IMR-90 (cell line): ENCODE measurements around the gene TMX1. TPM values are rescaled to one million over a fixed set of nuclear protein-coding genes. Genes with fewer than 3 reads are reported as not detected.

Source experiments
- ATAC-seq: fragments of 200-7000 bp; cut with Tn5 transposase; 2 replicates; pipeline ENCODE4 v1.9.1; 2020; ENCODE audit warnings: low read depth, mild to moderate bottlenecking, moderate library complexity
- BruUV-seq: library from RNA; stranded (reverse); fragments of 400-500 nt; replicated peaks from 2 replicates; lab custom pipeline; 2021; lab: Mats Ljungman, UMichigan
- CTCF ChIA-PET: fragments of 300-600 bp; formaldehyde crosslinking; extraction: SDS; loops from one replicate; lab custom pipeline; 2021; ENCODE audit warnings: antibody characterized with exemption; lab: Yijun Ruan, JAX
- POLR2A ChIA-PET: fragments of 300-600 bp; sonication (Branson Sonifier 250); formaldehyde crosslinking; loops from one replicate; lab custom pipeline; 2022; ENCODE audit warnings: antibody characterized with exemption; ENCODE audit not compliant: unreplicated experiment; lab: Charles Lee
- DNase-seq: peaks from one replicate; pipeline ENCODE4 v3.0.0; 2013
- H2AFZ ChIP-seq: replicated peaks from 2 replicates; pipeline ENCODE3; 2013; ENCODE audit warnings: low read length, mild to moderate bottlenecking; ENCODE audit not compliant: poor library complexity
- H2AK5ac ChIP-seq: 2 replicates; pipeline ENCODE4 v1.6.1; 2013; ENCODE audit warnings: low read depth, low read length, inconsistent platforms
- H2AK9ac ChIP-seq: replicated peaks from 2 replicates; pipeline ENCODE3; 2013; ENCODE audit warnings: mild to moderate bottlenecking, low read depth, low read length, moderate library complexity; ENCODE audit not compliant: poor library complexity
- H2BK120ac ChIP-seq: 2 replicates; pipeline ENCODE4 v1.6.1; 2013; ENCODE audit warnings: low read depth, low read length, inconsistent platforms
- H2BK15ac ChIP-seq: 3 replicates; pipeline ENCODE4 v1.6.1; 2013; ENCODE audit warnings: low read depth, low read length, inconsistent platforms
- H2BK20ac ChIP-seq: 2 replicates; pipeline ENCODE4 v1.6.1; 2013; ENCODE audit warnings: low read depth, mild to moderate bottlenecking, inconsistent platforms, low read length, moderate library complexity
- H2BK5ac ChIP-seq: 2 replicates; pipeline ENCODE4 v1.6.1; 2013; ENCODE audit warnings: mild to moderate bottlenecking, low read depth, low read length, inconsistent platforms; ENCODE audit not compliant: poor library complexity, severe bottlenecking
- H3K14ac ChIP-seq: replicated peaks from 2 replicates; pipeline ENCODE4 v1.6.1; 2013; ENCODE audit warnings: low read depth, low read length, inconsistent platforms
- H3K18ac ChIP-seq: 2 replicates; pipeline ENCODE4 v1.6.1; 2013; ENCODE audit warnings: low read depth, low read length, control low read depth
- H3K23ac ChIP-seq: 2 replicates; pipeline ENCODE4 v1.6.1; 2013; ENCODE audit warnings: low read depth, low read length, inconsistent platforms
- H3K27ac ChIP-seq: 2 replicates; pipeline ENCODE4 v1.5.1; 2013; ENCODE audit warnings: mild to moderate bottlenecking, control low read depth, low read length; ENCODE audit not compliant: insufficient read depth
- H3K27me3 ChIP-seq: 2 replicates; pipeline ENCODE4 v1.6.1; 2013; ENCODE audit warnings: low read length; ENCODE audit not compliant: control insufficient read depth, insufficient read depth
- H3K36me3 ChIP-seq: 2 replicates; pipeline ENCODE4 v1.6.1; 2013; ENCODE audit warnings: low read length, mixed read lengths; ENCODE audit not compliant: control insufficient read depth, insufficient read depth
- H3K4ac ChIP-seq: 2 replicates; pipeline ENCODE4 v1.6.1; 2013; ENCODE audit warnings: low read depth, low read length, inconsistent platforms
- H3K4me1 ChIP-seq: 2 replicates; pipeline ENCODE4 v1.6.1; 2013; ENCODE audit warnings: low read length, mixed read lengths; ENCODE audit not compliant: control insufficient read depth, insufficient read depth
- H3K4me2 ChIP-seq: 2 replicates; pipeline ENCODE4 v1.6.1; 2013; ENCODE audit warnings: low read depth, mild to moderate bottlenecking, control low read depth, low read length, moderate library complexity
- H3K4me3 ChIP-seq: 2 replicates; pipeline ENCODE4 v1.5.1; 2013; ENCODE audit warnings: low read depth, mild to moderate bottlenecking, control low read depth, low read length, moderate library complexity; ENCODE audit not compliant: insufficient read depth
- H3K56ac ChIP-seq: 2 replicates; pipeline ENCODE4 v1.6.1; 2013; ENCODE audit warnings: low read length, inconsistent platforms; ENCODE audit not compliant: insufficient read depth; ENCODE audit errors: extremely low read depth
- H3K79me1 ChIP-seq, 2 experiments: 2 replicates each; pipeline ENCODE4 v1.6.1; 2013; ENCODE audit warnings: low read length in 2 of 2, inconsistent platforms in 1 of 2, low read depth in 1 of 2
- H3K9ac ChIP-seq: 2 replicates; pipeline ENCODE4 v1.6.1; 2013; ENCODE audit warnings: low read depth, low read length, control low read depth
- H3K9me1 ChIP-seq: 2 replicates; pipeline ENCODE4 v1.6.1; 2013; ENCODE audit warnings: low read length, inconsistent platforms; ENCODE audit not compliant: insufficient read depth
- H3K9me3 ChIP-seq: 2 replicates; pipeline ENCODE4 v1.6.1; 2013; ENCODE audit warnings: low read length; ENCODE audit not compliant: control insufficient read depth, insufficient read depth
- H4K20me1 ChIP-seq: 2 replicates; pipeline ENCODE4 v1.6.1; 2013; ENCODE audit warnings: low read length, inconsistent platforms; ENCODE audit not compliant: insufficient read depth
- H4K5ac ChIP-seq: 2 replicates; pipeline ENCODE4 v1.6.1; 2013; ENCODE audit warnings: mild to moderate bottlenecking, low read depth, low read length, control low read depth
- H4K8ac ChIP-seq, 2 experiments: 2 replicates each; pipeline ENCODE4 v1.6.1; 2013; ENCODE audit warnings: low read depth in 2 of 2, low read length in 2 of 2, control low read depth in 1 of 2, inconsistent platforms in 1 of 2
- H4K91ac ChIP-seq: 2 replicates; pipeline ENCODE4 v1.6.1; 2013; ENCODE audit warnings: low read depth, low read length, inconsistent platforms; ENCODE audit not compliant: insufficient read depth
- BHLHE40 ChIP-seq: fragments of 150-350 bp; IDR thresholded peaks from 2 replicates; pipeline ENCODE4 v1.6.1; 2016; ENCODE audit warnings: mild to moderate bottlenecking, low read depth, low read length
- CEBPB ChIP-seq: IDR thresholded peaks from 2 replicates; pipeline ENCODE4 v1.6.1; 2012; ENCODE audit warnings: low read depth, low read length, improper control_type of control experiment
- CHD1 ChIP-seq: IDR thresholded peaks from 2 replicates; pipeline ENCODE4 v1.6.1; 2012; ENCODE audit warnings: low read depth, low read length, improper control_type of control experiment
- FOS ChIP-seq: fragments of 150-350 bp; IDR thresholded peaks from 2 replicates; pipeline ENCODE4 v1.6.1; 2016; ENCODE audit warnings: low read depth, low read length
- MAFK ChIP-seq: IDR thresholded peaks from 2 replicates; pipeline ENCODE4 v1.6.1; 2012; ENCODE audit warnings: low read depth, low read length, improper control_type of control experiment
- MAZ ChIP-seq: IDR thresholded peaks from 2 replicates; pipeline ENCODE4 v1.6.1; 2012; ENCODE audit warnings: low read depth, mild to moderate bottlenecking, low read length, improper control_type of control experiment, moderate library complexity, borderline replicate concordance
- MXI1 ChIP-seq: IDR thresholded peaks from 2 replicates; pipeline ENCODE4 v1.6.1; 2012; ENCODE audit warnings: low read depth, mild to moderate bottlenecking, low read length, moderate library complexity, borderline replicate concordance
- NFE2L2 ChIP-seq: fragments of 150-350 bp; IDR thresholded peaks from 2 replicates; pipeline ENCODE4 v1.6.1; 2016; ENCODE audit warnings: low read depth, mild to moderate bottlenecking, low read length
- POLR2A ChIP-seq: IDR thresholded peaks from 2 replicates; pipeline ENCODE4 v1.6.1; 2012; ENCODE audit warnings: mild to moderate bottlenecking, low read depth, low read length
- RAD21 ChIP-seq: IDR thresholded peaks from 2 replicates; pipeline ENCODE4 v1.6.1; 2012; ENCODE audit warnings: low read length, improper control_type of control experiment
- RCOR1 ChIP-seq: IDR thresholded peaks from 2 replicates; pipeline ENCODE4 v1.6.1; 2012; ENCODE audit warnings: mild to moderate bottlenecking, low read length, improper control_type of control experiment; ENCODE audit not compliant: insufficient replicate concordance
- RFX5 ChIP-seq: IDR thresholded peaks from 2 replicates; pipeline ENCODE4 v1.8.0; 2012; ENCODE audit warnings: low read depth, mild to moderate bottlenecking, low read length, moderate library complexity
- SMC3 ChIP-seq: fragments of 150-350 bp; IDR thresholded peaks from 2 replicates; pipeline ENCODE4 v1.6.1; 2016; ENCODE audit warnings: low read depth, mild to moderate bottlenecking, antibody characterized with exemption, low read length, moderate library complexity
- WGBS, 2 experiments: methylation state at CpG; one replicate each; pipeline versions ENCODE4 v1.1.5 to v1.1.7; 2013; ENCODE audit warnings: missing lambda C conversion rate in 2 of 2; ENCODE audit not compliant: insufficient read length in 1 of 2; ENCODE audit errors: extremely low coverage in 2 of 2; 5-methylcytosine and 5-hydroxymethylcytosine counted together
- dilution Hi-C: fragments of 300-500 bp; cut with HindIII; formaldehyde crosslinking; loops from one replicate; pipeline ENCODE4 v1.14.3; 2018; ENCODE audit warnings: low sequenced_read_pairs; ENCODE audit not compliant: unreplicated experiment
- in situ Hi-C: fragments of 300-500 bp; cut with MboI; formaldehyde crosslinking; loops from 3 replicates; pipeline ENCODE4 v1.14.3; 2019; ENCODE audit warnings: low sequenced_read_pairs, inconsistent platforms, mixed read lengths
- intact Hi-C: fragments of 100-400 bp; cut with micrococcal nuclease; formaldehyde crosslinking; loops from 2 replicates; pipeline ENCODE4 v1.10.0; 2022
- polyA plus RNA-seq, 3 experiments: library from polyadenylated mRNA; depleted of rRNA; stranded (reverse); fragments of >200 nt; gene quantifications; 2 replicates each; pipeline ENCODE4 v1.2.3, GENCODE V29; 2012; ENCODE audit warnings: low replicate concordance in 1 of 3
- total RNA-seq: library from RNA; depleted of rRNA; stranded (reverse); fragments of >200 nt; gene quantifications from 2 replicates; pipeline ENCODE4 v1.2.3, GENCODE V29; 2012
- TF ChIP-seq, protein P1 (sequence below): fragments of 150-350 bp; IDR thresholded peaks from 2 replicates; pipeline ENCODE4 v1.6.1; 2016; ENCODE audit warnings: low read depth, mild to moderate bottlenecking, low read length, moderate library complexity, borderline replicate concordance
- TF ChIP-seq, protein P2 (sequence below): conservative IDR thresholded peaks from 2 replicates; pipeline ENCODE4 v1.5.1; 2012; ENCODE audit warnings: mild to moderate bottlenecking, low read depth, low read length, improper control_type of control experiment
- TF ChIP-seq, protein P3 (sequence below): fragments of 150-350 bp; IDR thresholded peaks from 2 replicates; pipeline ENCODE4 v1.6.1; 2017; ENCODE audit warnings: mild to moderate bottlenecking, antibody characterized with exemption, low read length, low read depth

Gene TMX1
- total and polyA plus RNA-seq, 2 of the 4 experiments (the other 2 are of a cell fraction): 15.3 to 24.7 TPM

DNA sequence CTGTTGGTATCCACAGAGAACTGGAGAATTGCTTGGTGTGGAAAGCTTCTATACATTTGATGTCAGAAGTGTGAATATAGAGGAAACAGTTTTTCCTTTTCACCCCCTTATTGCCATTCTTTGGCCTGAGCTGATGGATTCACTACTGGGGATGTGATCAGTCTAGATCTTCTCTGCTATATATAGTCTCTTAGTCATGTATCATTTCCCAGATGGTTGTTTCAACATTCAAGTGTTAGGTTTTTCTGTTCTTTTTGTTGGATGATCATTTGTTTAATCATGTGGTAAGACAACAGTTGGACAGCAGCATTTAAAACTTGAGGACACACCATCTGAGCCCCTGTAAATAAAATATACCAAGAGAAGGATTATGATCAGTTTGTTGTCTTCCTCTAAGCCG, 29.6 kb downstream of the TMX1 start:
- Histone ChIP-seq H2BK20ac (no peak overlapping the region), H4K91ac (no peak overlapping the region), H3K4ac (no peak overlapping the region), H2AFZ (no peak overlapping the region), H3K18ac (no peak overlapping the region), H3K36me3 (0 out of 2 replicates have a peak, but pooled peaks cover 2% of the 10 kb centered on the region), H2BK120ac (no peak overlapping the region), H2AK9ac (no peak overlapping the region), H3K56ac (no peak overlapping the region), H3K4me2 (no peak overlapping the region), H2BK15ac (no peak overlapping the region), H3K4me1 (no peaks in the 10 kb centered on the region), H3K4me3 (no peak overlapping the region), H4K5ac (no peak overlapping the region), H4K8ac (no peak overlapping the region), H2AK5ac (no peak overlapping the region), H3K9me1 (no peaks in the 10 kb centered on the region), H3K14ac (no peak overlapping the region), H3K9ac (no peak overlapping the region), H2BK5ac (no peak overlapping the region), H3K79me1 (no peaks in the 10 kb centered on the region), H3K23ac (no peak overlapping the region), H3K9me3 (no peaks in the 10 kb centered on the region), H4K20me1 (no peaks in the 10 kb centered on the region), H3K27me3 (no peaks in the 10 kb centered on the region), H3K27ac (no peak overlapping the region)
- in situ Hi-C loops: loop anchor here (5.0 kb wide), 1 partner anchor 713 kb away; no protein-coding TSS in a partner anchor
- BruUV-seq: no TSS peak
- intact Hi-C loops: no loop called here
- no peak for DNase-seq
- TF ChIP-seq MXI1 (no peak), RFX5 (no peak), NFE2L2 (no peak), FOS (no peak), RAD21 (no peak), CHD1 (no peak), CEBPB (no peak), MAFK (no peak), SMC3 (no peak), BHLHE40 (no peak), POLR2A (no peak), MAZ (no peak), RCOR1 (no peak)
- TF ChIP-seq, protein P1, sequence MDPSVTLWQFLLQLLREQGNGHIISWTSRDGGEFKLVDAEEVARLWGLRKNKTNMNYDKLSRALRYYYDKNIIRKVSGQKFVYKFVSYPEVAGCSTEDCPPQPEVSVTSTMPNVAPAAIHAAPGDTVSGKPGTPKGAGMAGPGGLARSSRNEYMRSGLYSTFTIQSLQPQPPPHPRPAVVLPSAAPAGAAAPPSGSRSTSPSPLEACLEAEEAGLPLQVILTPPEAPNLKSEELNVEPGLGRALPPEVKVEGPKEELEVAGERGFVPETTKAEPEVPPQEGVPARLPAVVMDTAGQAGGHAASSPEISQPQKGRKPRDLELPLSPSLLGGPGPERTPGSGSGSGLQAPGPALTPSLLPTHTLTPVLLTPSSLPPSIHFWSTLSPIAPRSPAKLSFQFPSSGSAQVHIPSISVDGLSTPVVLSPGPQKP: no peak
- TF ChIP-seq, protein P2, sequence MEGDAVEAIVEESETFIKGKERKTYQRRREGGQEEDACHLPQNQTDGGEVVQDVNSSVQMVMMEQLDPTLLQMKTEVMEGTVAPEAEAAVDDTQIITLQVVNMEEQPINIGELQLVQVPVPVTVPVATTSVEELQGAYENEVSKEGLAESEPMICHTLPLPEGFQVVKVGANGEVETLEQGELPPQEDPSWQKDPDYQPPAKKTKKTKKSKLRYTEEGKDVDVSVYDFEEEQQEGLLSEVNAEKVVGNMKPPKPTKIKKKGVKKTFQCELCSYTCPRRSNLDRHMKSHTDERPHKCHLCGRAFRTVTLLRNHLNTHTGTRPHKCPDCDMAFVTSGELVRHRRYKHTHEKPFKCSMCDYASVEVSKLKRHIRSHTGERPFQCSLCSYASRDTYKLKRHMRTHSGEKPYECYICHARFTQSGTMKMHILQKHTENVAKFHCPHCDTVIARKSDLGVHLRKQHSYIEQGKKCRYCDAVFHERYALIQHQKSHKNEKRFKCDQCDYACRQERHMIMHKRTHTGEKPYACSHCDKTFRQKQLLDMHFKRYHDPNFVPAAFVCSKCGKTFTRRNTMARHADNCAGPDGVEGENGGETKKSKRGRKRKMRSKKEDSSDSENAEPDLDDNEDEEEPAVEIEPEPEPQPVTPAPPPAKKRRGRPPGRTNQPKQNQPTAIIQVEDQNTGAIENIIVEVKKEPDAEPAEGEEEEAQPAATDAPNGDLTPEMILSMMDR: no peak
- TF ChIP-seq, protein P3, sequence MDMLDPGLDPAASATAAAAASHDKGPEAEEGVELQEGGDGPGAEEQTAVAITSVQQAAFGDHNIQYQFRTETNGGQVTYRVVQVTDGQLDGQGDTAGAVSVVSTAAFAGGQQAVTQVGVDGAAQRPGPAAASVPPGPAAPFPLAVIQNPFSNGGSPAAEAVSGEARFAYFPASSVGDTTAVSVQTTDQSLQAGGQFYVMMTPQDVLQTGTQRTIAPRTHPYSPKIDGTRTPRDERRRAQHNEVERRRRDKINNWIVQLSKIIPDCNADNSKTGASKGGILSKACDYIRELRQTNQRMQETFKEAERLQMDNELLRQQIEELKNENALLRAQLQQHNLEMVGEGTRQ: no peak
- ChIA-PET POLR2A (no interaction called here), CTCF (interaction anchor here (1.0 kb wide), 1 partner anchor 10 kb away, joined by 3 read pairs; no protein-coding TSS in a partner anchor)
- WGBS, 2 experiments: no CpG with 5 or more reads among the region's 1 CpG
- no peak for ATAC-seq
- dilution Hi-C loops: no loop called here
